ENCODE results near the gene VDAC2. TPM values are rescaled to one million over a fixed set of nuclear protein-coding genes. Genes with fewer than 3 reads are reported as not detected.

Gene VDAC2
- polyA plus RNA-seq, 1 donor from 2014 or later: 291 TPM

- Histone ChIP-seq H3K4me2 (ENCODE audit: low read length) (no peak overlapping the region), H2AFZ (ENCODE audit: low read depth, low read length) (no peak overlapping the region), H3K36me3 (ENCODE audit: insufficient read depth, low read length) (no peaks in the 10 kb centered on the region), H4K20me1 (ENCODE audit: insufficient read depth) (no peaks in the 10 kb centered on the region), H3K79me2 (replicated peaks; ENCODE audit: insufficient read depth, low read length) (no peaks in the 10 kb centered on the region), H3K9ac (ENCODE audit: low read length) (no peak overlapping the region), H3K27ac (ENCODE audit: low read length) (no peak overlapping the region), H3K9me2 (ENCODE audit: insufficient read depth, low read length) (no peaks in the 10 kb centered on the region), H3K9me3 (ENCODE audit: low read length) (no peaks in the 10 kb centered on the region), H3K27me3 (ENCODE audit: insufficient read depth, low read depth, low read length) (no peaks in the 10 kb centered on the region), H3K4me3 (ENCODE audit: low read length) (no peak overlapping the region), H3F3A (ENCODE audit: insufficient read depth, low read length, poor library complexity, severe bottlenecking) (no peaks in the 10 kb centered on the region)
- TF ChIP-seq SMC3 (conservative IDR thresholded peaks at IDR 0.05; ENCODE audit: poor library complexity) (no peak), RAD21 (conservative IDR thresholded peaks at IDR 0.05) (no peak), TAF1 (IDR thresholded peaks at IDR 0.05; ENCODE audit: low read depth) (no peak), EZH2 (IDR thresholded peaks at IDR 0.05; ENCODE audit: borderline replicate concordance, insufficient read depth, low read length, poor library complexity, severe bottlenecking) (no peak), REST (IDR thresholded peaks at IDR 0.05; ENCODE audit: borderline replicate concordance) (no peak), MXI1 (conservative IDR thresholded peaks at IDR 0.05; ENCODE audit: poor library complexity, severe bottlenecking) (no peak), POLR2AphosphoS5 (IDR thresholded peaks at IDR 0.05) (no peak)
These were observed 55.3 kb downstream of the VDAC2 start for GRCh38 chr10:75265856-75266255.

- H2AFZ ChIP-seq (ENCODE audit: low read depth, low read length): no peak overlapping the region
- no peaks in the 10 kb centered on the region for H3K36me3 ChIP-seq (ENCODE audit: insufficient read depth, low read length)
- no peak overlapping the region for H3K9ac ChIP-seq (ENCODE audit: low read length)
- H4K20me1 ChIP-seq (ENCODE audit: insufficient read depth): no peaks in the 10 kb centered on the region
- H3K9me3 ChIP-seq (ENCODE audit: low read length): no peaks in the 10 kb centered on the region
- no peak overlapping the region for H3K27ac ChIP-seq (ENCODE audit: low read length)
- no peak overlapping the region for H3K4me3 ChIP-seq (ENCODE audit: low read length)
- H3K79me2 ChIP-seq (replicated peaks; ENCODE audit: insufficient read depth, low read length): no peaks in the 10 kb centered on the region
- H3K27me3 ChIP-seq (ENCODE audit: insufficient read depth, low read depth, low read length): no peaks in the 10 kb centered on the region
- TF ChIP-seq CTCF (IDR thresholded peaks at IDR 0.05; ENCODE audit: poor library complexity, severe bottlenecking) (no peak), SMC3 (conservative IDR thresholded peaks at IDR 0.05; ENCODE audit: poor library complexity) (no peak), EZH2 (IDR thresholded peaks at IDR 0.05; ENCODE audit: borderline replicate concordance, insufficient read depth, low read length, poor library complexity, severe bottlenecking) (no peak), TAF1 (IDR thresholded peaks at IDR 0.05; ENCODE audit: low read depth) (no peak)
- H3K9me2 ChIP-seq (ENCODE audit: insufficient read depth, low read length): no peaks in the 10 kb centered on the region
- H3K4me2 ChIP-seq (ENCODE audit: low read length): no peak overlapping the region
- no peaks in the 10 kb centered on the region for H3F3A ChIP-seq (ENCODE audit: insufficient read depth, low read length, poor library complexity, severe bottlenecking)
These were observed 56.3 kb downstream of the VDAC2 start for GRCh38 chr10:75266945-75267344.

- H3K36me3 ChIP-seq (ENCODE audit: insufficient read depth, low read length): no peaks in the 10 kb centered on the region
- H3K9me3 ChIP-seq (ENCODE audit: low read length): no peaks in the 10 kb centered on the region
- no peak overlapping the region for H2AFZ ChIP-seq (ENCODE audit: low read depth, low read length)
- H3F3A ChIP-seq (ENCODE audit: insufficient read depth, low read length, poor library complexity, severe bottlenecking): no peaks in the 10 kb centered on the region
- no peaks in the 10 kb centered on the region for H4K20me1 ChIP-seq (ENCODE audit: insufficient read depth)
- H3K9me2 ChIP-seq (ENCODE audit: insufficient read depth, low read length): no peaks in the 10 kb centered on the region
- no peak overlapping the region for H3K4me3 ChIP-seq (ENCODE audit: low read length)
- H3K9ac ChIP-seq (ENCODE audit: low read length): no peak overlapping the region
- H3K4me2 ChIP-seq (ENCODE audit: low read length): no peak overlapping the region
- no peak overlapping the region for H3K27ac ChIP-seq (ENCODE audit: low read length)
- H3K27me3 ChIP-seq (ENCODE audit: insufficient read depth, low read depth, low read length): no peaks in the 10 kb centered on the region
- TF ChIP-seq SMC3 (conservative IDR thresholded peaks at IDR 0.05; ENCODE audit: poor library complexity): no peak
- TF ChIP-seq RAD21 (conservative IDR thresholded peaks at IDR 0.05): no peak
- no peak for TF ChIP-seq TAF1 (IDR thresholded peaks at IDR 0.05; ENCODE audit: low read depth)
- no peak for TF ChIP-seq EP300 (conservative IDR thresholded peaks at IDR 0.05; ENCODE audit: poor library complexity, severe bottlenecking)
- no peak for TF ChIP-seq EZH2 (IDR thresholded peaks at IDR 0.05; ENCODE audit: borderline replicate concordance, insufficient read depth, low read length, poor library complexity, severe bottlenecking)
- TF ChIP-seq MXI1 (conservative IDR thresholded peaks at IDR 0.05; ENCODE audit: poor library complexity, severe bottlenecking): no peak
- no peak for TF ChIP-seq POLR2AphosphoS5 (IDR thresholded peaks at IDR 0.05)
- TF ChIP-seq CTCF (IDR thresholded peaks at IDR 0.05; ENCODE audit: poor library complexity, severe bottlenecking): no peak
- TF ChIP-seq REST (IDR thresholded peaks at IDR 0.05; ENCODE audit: borderline replicate concordance): no peak
- H3K79me2 ChIP-seq (replicated peaks; ENCODE audit: insufficient read depth, low read length): no peaks in the 10 kb centered on the region
These were observed 59.0 kb downstream of the VDAC2 start for GRCh38 chr10:75269605-75270004.

Measured in neural cell (in vitro differentiated cells).